ENCODE results near the gene SOWAHC. TPM values are rescaled to one million over a fixed set of nuclear protein-coding genes. Genes with fewer than 3 reads are reported as not detected.
A peak's percentile ranks its signal among the peaks of the same experiment; 100 is the strongest.

Gene SOWAHC
- total and polyA plus RNA-seq, 2 of the 13 experiments (the other 11 are each of a cell fraction or from before 2014, with no cell fraction given), result 21.2 to 22.5 TPM

- TF ChIP-seq ATF1 (CRISPR knock-in tag; IDR thresholded peaks at IDR 0.05) (no peak), ZNF430 (CRISPR knock-in tag; IDR thresholded peaks at IDR 0.05) (peak; percentile 20; the same call in 1 of the 2 replicates), NAIF1 (CRISPR knock-in tag; IDR thresholded peaks at IDR 0.05; ENCODE audit: borderline replicate concordance) (peak; percentile 96; the same call in 1 of the 2 replicates), FOXO1 (CRISPR knock-in tag; IDR thresholded peaks at IDR 0.05) (peak; percentile 83; the same call in 1 of the 2 replicates), ZNF383 (CRISPR knock-in tag; IDR thresholded peaks at IDR 0.05; ENCODE audit: borderline replicate concordance) (no peak), KAT2B (IDR thresholded peaks at IDR 0.05; ENCODE audit: borderline replicate concordance, low read depth, low read length) (no peak), RFX3 (CRISPR knock-in tag; IDR thresholded peaks at IDR 0.05) (no peak), MEIS2 (CRISPR knock-in tag; IDR thresholded peaks at IDR 0.05) (peak; percentile 93; the same call in 1 of the 2 replicates), ZNF207 (IDR thresholded peaks at IDR 0.05; ENCODE audit: borderline replicate concordance) (no peak), CREBL2 (CRISPR knock-in tag; IDR thresholded peaks at IDR 0.05; ENCODE audit: borderline replicate concordance) (0 out of 2 replicates have a peak, but pooled peaks have one; percentile 32), SATB2 (CRISPR knock-in tag; IDR thresholded peaks at IDR 0.05) (peak; percentile 88; the same call in 1 of the 2 replicates), ZNF891 (CRISPR knock-in tag; IDR thresholded peaks at IDR 0.05) (no peak), TEAD3 (CRISPR knock-in tag; optimal IDR thresholded peaks at IDR 0.05; ENCODE audit: borderline replicate concordance) (peak; percentile 98), ZNF317 (CRISPR knock-in tag; IDR thresholded peaks at IDR 0.05) (no peak), HNF4A (CRISPR knock-in tag; IDR thresholded peaks at IDR 0.05) (peak; percentile 63; the same call in 1 of the 2 replicates), ZNF562 (CRISPR knock-in tag; IDR thresholded peaks at IDR 0.05; ENCODE audit: borderline replicate concordance) (no peak), ZNF646 (CRISPR knock-in tag; IDR thresholded peaks at IDR 0.05) (no peak), ZNF510 (CRISPR knock-in tag; IDR thresholded peaks at IDR 0.05; ENCODE audit: low read depth) (peak; percentile 91; the same call in 1 of the 2 replicates), ASH2L (IDR thresholded peaks at IDR 0.05; ENCODE audit: insufficient read length, low read depth, low read length) (peak; percentile 79)
- TF ChIP-seq, protein P1, sequence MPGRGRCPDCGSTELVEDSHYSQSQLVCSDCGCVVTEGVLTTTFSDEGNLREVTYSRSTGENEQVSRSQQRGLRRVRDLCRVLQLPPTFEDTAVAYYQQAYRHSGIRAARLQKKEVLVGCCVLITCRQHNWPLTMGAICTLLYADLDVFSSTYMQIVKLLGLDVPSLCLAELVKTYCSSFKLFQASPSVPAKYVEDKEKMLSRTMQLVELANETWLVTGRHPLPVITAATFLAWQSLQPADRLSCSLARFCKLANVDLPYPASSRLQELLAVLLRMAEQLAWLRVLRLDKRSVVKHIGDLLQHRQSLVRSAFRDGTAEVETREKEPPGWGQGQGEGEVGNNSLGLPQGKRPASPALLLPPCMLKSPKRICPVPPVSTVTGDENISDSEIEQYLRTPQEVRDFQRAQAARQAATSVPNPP (CRISPR knock-in tag; IDR thresholded peaks at IDR 0.05), result peak; percentile 90; the same call in 1 of the 2 replicates
- TF ChIP-seq, protein P2, sequence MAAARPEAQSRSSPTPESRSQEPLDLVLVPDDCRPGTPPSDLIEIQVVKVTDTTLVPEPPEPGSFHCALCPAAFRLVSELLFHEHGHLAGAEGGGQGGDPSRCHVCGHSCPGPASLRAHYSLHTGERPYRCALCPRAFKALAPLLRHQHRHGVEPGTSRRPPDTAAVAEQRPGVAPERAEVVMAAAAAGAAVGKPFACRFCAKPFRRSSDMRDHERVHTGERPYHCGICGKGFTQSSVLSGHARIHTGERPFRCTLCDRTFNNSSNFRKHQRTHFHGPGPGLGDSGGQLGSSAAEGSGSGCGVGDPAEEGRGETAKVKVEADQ (CRISPR knock-in tag; IDR thresholded peaks at IDR 0.05; ENCODE audit: borderline replicate concordance), result peak; percentile 81; the same call in 1 of the 2 replicates
Observed at GRCh38 chr2:109613922-109614714, at the start of gene SOWAHC, which contains the start of gene SEPTIN10 (continued).
